ENCODE measurements around the gene RFPL2. TPM values are rescaled to one million over a fixed set of nuclear protein-coding genes. Genes with fewer than 3 reads are reported as not detected.

Gene RFPL2
- total and polyA plus RNA-seq, 7 donors = not detected

- H3K27me3 ChIP-seq = peaks cover 0 to 2% (median 0%) of the 10 kb centered on the region in 3 donors
- H3K4me3 ChIP-seq = no peak overlapping the region
- WGBS, 2 donors = 89 to 96% methylated on average over 3 of the region's 3 CpGs
- H3K27ac ChIP-seq = no peak overlapping the region
- H3K9me3 ChIP-seq = no peaks in the 10 kb centered on the region
- no peaks in the 10 kb centered on the region for H3K36me3 ChIP-seq
- DNase-seq = no peak
- intact Hi-C loops (cut with DNase I) = no loop called here
- no peaks in the 10 kb centered on the region for H3K4me1 ChIP-seq
- TF ChIP-seq EP300 (IDR thresholded peaks at IDR 0.05) (no peak), POLR2A (IDR thresholded peaks at IDR 0.05) (no peak), POLR2AphosphoS5 (IDR thresholded peaks at IDR 0.05) (no peak), CTCF (IDR thresholded peaks at IDR 0.05) (no peak)
Observed at GRCh38 chr22:32219026-32219425, 14.2 kb upstream of the RFPL2 start.

- Histone ChIP-seq H3K9me3 (no peaks in the 10 kb centered on the region), H3K36me3 (no peaks in the 10 kb centered on the region), H3K4me1 (no peaks in the 10 kb centered on the region), H3K4me3 (no peak overlapping the region), H3K27ac (no peak overlapping the region), H3K27me3 (peaks cover 0 to 2% (median 0%) of the 10 kb centered on the region in 3 donors)
- 75 to 80% methylated on average over 6 of the region's 6 CpGs for WGBS, 2 donors
- no peak for DNase-seq
- no peak for TF ChIP-seq POLR2AphosphoS5 (IDR thresholded peaks at IDR 0.05)
- intact Hi-C loops (cut with DNase I) = no loop called here
Observed at GRCh38 chr22:32218470-32218869, 13.6 kb upstream of the RFPL2 start.

GRCh38 chr22:32217465-32217864 lies 12.6 kb upstream of the RFPL2 start:
- H3K9me3 ChIP-seq = no peaks in the 10 kb centered on the region
- H3K36me3 ChIP-seq = no peaks in the 10 kb centered on the region
- H3K4me1 ChIP-seq = no peaks in the 10 kb centered on the region
- no peak overlapping the region for H3K27ac ChIP-seq
- intact Hi-C loops (cut with DNase I) = no loop called here
- no peak for TF ChIP-seq POLR2AphosphoS5 (IDR thresholded peaks at IDR 0.05)
- no peak for TF ChIP-seq POLR2A (IDR thresholded peaks at IDR 0.05)
- TF ChIP-seq CTCF (IDR thresholded peaks at IDR 0.05) = no peak
- no peak for TF ChIP-seq EP300 (IDR thresholded peaks at IDR 0.05)
- WGBS, 2 donors = 85 to 89% methylated on average over 2 of the region's 2 CpGs
- no peak for DNase-seq
- no peak overlapping the region for H3K4me3 ChIP-seq
- H3K27me3 ChIP-seq = peaks cover 0 to 2% (median 0%) of the 10 kb centered on the region in 3 donors

- Histone ChIP-seq H3K4me1 (no peaks in the 10 kb centered on the region), H3K27me3 (peaks cover 0 to under 1% (median 0%) of the 10 kb centered on the region in 3 donors), H3K27ac (no peak overlapping the region), H3K36me3 (no peaks in the 10 kb centered on the region), H3K9me3 (no peaks in the 10 kb centered on the region), H3K4me3 (no peak overlapping the region)
- TF ChIP-seq POLR2A (IDR thresholded peaks at IDR 0.05) (no peak), EP300 (IDR thresholded peaks at IDR 0.05) (no peak), POLR2AphosphoS5 (IDR thresholded peaks at IDR 0.05) (no peak), CTCF (IDR thresholded peaks at IDR 0.05) (no peak)
- no peak for DNase-seq
- WGBS, 2 donors = 80 to 91% methylated on average over 10 of the region's 10 CpGs
- intact Hi-C loops (cut with DNase I) = no loop called here
Observed at GRCh38 chr22:32216911-32217310, 12.0 kb upstream of the RFPL2 start.

- Histone ChIP-seq H3K36me3 (no peaks in the 10 kb centered on the region), H3K27me3 (peaks cover 0 to 2% (median 0%) of the 10 kb centered on the region in 3 donors), H3K9me3 (no peaks in the 10 kb centered on the region), H3K4me1 (no peaks in the 10 kb centered on the region), H3K27ac (no peak overlapping the region), H3K4me3 (no peak overlapping the region)
- no peak for DNase-seq
- intact Hi-C loops (cut with DNase I) = no loop called here
- no peak for TF ChIP-seq POLR2AphosphoS5 (IDR thresholded peaks at IDR 0.05)
- no peak for TF ChIP-seq EP300 (IDR thresholded peaks at IDR 0.05)
- TF ChIP-seq CTCF (IDR thresholded peaks at IDR 0.05) = no peak
- no peak for TF ChIP-seq POLR2A (IDR thresholded peaks at IDR 0.05)
- WGBS, 2 donors = 60 to 81% methylated on average over 7 of the region's 7 CpGs
Observed at GRCh38 chr22:32211011-32211410, 6.1 kb upstream of the RFPL2 start.

All from sigmoid colon (tissue), 7 donors.